C4-2B (cell line): ENCODE measurements around the gene ARL10.

Source experiments
- H3K27ac ChIP-seq: fragments of 450-650 bp; 2 replicates; pipeline ENCODE4 v1.5.1; 2017
- CTCF ChIP-seq: fragments of 450-650 bp; conservative IDR thresholded peaks from 2 replicates; pipeline ENCODE4 v1.5.1; 2017; ENCODE audit warnings: mild to moderate bottlenecking
- ZFX ChIP-seq: fragments of 450-650 bp; IDR thresholded peaks from 2 replicates; pipeline ENCODE4 v1.6.1; 2017

Gene ARL10

GRCh38 chr5:176339304-176339703 is 26.0 kb upstream of the ARL10 start:
- TF ChIP-seq CTCF (no peak), ZFX (no peak)

GRCh38 chr5:176341325-176342157 is 23.7 kb upstream of the ARL10 start:
- H3K27ac ChIP-seq: no peak overlapping the region
- TF ChIP-seq ZFX (no peak), CTCF (no peak)

More at GRCh38 chr5:176339304-176339703, 26.0 kb upstream of the ARL10 start:
- no peak overlapping the region for H3K27ac ChIP-seq

GRCh38 chr5:176342158-176342483 is 23.2 kb upstream of the ARL10 start:
- H3K27ac ChIP-seq: no peak overlapping the region
- TF ChIP-seq CTCF (no peak), ZFX (no peak)

- no peak overlapping the region for H3K27ac ChIP-seq
- no peak for TF ChIP-seq CTCF
- TF ChIP-seq ZFX: no peak
These were observed 22.4 kb upstream of the ARL10 start for GRCh38 chr5:176342766-176343458.

- no peak overlapping the region for H3K27ac ChIP-seq
- TF ChIP-seq CTCF (no peak), ZFX (no peak)
These were observed 14.9 kb upstream of the ARL10 start for GRCh38 chr5:176350416-176350815.

- no peak for TF ChIP-seq CTCF
- TF ChIP-seq ZFX: no peak
- peak overlapping the region; percentile 8; the same call in 1 of the 2 replicates for H3K27ac ChIP-seq
These were observed 13.0 kb upstream of the ARL10 start for GRCh38 chr5:176352116-176352878.

- TF ChIP-seq ZFX (no peak), CTCF (no peak)
- no peak overlapping the region for H3K27ac ChIP-seq
These were observed 11.8 kb upstream of the ARL10 start for GRCh38 chr5:176353533-176353932.
